Fibroblast of peridontal ligament (primary cell): ENCODE data around the gene EMID1.
"Not testable (repeated sequence)": the region's sequence is repeated elsewhere in the genome, so short reads cannot be mapped to it uniquely, and the experiment has no call there.

Source experiments
- DNase-seq: peaks from one replicate; pipeline ENCODE4 v3.0.0-alpha.2; 2010; ENCODE audit errors: extremely low read depth

EMID1 gene

DNA sequence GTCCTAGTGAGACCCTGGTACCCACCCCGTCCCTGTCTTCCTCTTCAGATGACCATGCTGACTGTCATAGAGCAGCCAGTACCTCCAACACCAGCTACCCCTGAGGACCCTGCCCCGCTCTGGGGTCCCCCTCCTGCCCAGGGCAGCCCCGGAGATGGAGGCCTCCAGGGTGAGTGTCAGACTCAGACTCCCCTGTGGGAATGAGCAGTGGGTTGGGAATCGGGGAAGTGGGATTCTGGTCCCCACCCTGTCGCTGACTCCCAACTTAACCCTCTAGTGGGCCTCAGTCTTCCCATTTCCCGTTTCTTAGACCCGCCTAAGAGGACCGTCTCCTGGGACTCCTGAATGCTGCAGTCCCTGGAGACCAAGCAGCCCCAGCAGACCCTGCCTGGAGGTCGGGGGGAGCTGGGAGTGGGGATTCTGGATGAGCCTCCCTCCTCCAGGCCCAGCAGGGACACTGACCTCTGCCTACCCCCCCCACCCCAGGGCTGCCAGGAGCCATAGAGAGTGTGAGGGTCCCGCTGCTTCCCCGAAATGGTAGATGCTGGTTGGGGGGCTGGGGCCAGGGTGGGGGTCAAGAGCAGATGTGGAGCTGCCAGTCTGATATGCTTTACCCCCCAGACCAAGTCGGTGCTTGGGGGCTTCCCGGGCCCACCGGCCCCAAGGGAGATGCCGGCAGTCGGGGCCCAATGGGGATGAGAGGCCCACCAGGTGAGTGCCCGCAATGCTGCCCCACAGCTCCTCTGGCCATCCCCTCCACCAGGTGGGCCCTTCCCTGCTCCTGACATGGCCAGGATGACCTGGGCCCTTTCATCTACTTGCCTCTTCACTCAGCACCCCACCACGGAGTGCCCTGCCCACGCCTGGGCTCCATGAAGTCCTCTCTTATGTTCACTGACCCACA lies 25.5 kb downstream of the EMID1 start:
- no peak for DNase-seq

DNA sequence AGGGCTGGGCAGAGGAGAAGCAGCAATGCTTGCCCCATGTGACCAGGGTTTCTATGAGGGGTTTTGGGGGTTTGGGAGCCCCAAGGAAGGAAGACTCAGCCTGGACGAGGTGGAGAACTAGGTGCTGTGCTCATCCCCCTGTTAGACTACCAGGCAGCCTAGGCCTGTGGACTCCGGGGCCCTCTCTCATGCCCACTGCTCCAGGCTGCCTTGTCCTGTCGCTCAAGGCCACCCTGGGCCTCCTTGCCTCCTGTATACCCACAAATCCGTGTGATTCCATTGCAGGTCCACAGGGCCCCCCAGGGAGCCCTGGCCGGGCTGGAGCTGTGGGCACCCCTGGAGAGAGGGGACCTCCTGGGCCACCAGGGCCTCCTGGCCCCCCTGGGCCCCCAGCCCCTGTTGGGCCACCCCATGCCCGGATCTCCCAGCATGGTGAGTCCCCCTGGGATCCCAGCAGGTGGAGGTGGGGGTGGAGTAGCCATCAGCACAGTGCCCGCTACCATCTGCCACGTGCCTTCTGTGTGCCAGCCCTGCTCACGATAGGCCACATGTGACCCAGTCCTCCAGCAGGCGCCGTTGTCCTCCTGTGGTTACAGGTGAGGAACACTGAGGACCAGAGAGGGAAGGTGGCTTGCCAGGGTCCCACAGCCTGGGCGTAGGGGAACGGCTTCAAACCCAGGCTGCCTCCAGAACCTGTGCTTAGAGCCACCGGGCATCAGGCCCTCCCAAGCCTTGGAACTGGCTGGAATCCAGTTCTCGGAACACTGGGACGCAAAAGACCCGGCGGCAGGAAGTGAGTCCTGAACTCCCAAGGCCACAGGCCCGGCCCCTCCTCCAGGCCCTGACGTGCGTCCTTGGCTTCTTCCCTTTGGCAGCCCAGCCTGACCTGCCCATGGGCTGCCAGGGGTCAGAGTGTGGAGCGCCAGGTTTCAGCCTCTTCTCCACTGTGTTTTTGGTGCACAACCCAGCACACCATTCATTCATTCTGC lies 26.6 kb downstream of the EMID1 start:
- no peak for DNase-seq

- DNase-seq, result no peak
Measured at GRCh38 chr22:29233277-29233877, 27.7 kb downstream of the EMID1 start.

DNA sequence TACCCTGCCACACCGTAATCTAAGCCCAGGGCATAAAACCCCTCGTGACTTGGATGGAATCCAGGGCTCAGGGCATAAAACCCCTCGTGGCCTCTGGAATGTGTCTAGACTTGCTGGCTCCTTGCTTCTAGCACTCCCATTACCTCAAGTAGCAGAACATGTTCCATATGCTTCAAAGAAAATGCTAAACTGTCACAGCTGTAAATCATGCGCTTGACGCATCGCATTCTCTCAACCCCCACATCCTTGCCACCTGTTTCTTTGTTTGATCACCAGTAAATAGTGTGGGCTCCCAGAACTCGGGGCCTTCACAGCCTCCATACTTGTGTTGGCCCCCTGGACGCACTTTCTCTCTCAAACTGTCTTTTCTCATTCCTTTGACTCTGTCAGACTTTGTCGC lies 34.8 kb downstream of the EMID1 start:
- DNase-seq, result not testable (repeated sequence)

GRCh38 chr22:29243874-29244446 lies 38.3 kb downstream of the EMID1 start:
- DNase-seq, result no peak

DNA sequence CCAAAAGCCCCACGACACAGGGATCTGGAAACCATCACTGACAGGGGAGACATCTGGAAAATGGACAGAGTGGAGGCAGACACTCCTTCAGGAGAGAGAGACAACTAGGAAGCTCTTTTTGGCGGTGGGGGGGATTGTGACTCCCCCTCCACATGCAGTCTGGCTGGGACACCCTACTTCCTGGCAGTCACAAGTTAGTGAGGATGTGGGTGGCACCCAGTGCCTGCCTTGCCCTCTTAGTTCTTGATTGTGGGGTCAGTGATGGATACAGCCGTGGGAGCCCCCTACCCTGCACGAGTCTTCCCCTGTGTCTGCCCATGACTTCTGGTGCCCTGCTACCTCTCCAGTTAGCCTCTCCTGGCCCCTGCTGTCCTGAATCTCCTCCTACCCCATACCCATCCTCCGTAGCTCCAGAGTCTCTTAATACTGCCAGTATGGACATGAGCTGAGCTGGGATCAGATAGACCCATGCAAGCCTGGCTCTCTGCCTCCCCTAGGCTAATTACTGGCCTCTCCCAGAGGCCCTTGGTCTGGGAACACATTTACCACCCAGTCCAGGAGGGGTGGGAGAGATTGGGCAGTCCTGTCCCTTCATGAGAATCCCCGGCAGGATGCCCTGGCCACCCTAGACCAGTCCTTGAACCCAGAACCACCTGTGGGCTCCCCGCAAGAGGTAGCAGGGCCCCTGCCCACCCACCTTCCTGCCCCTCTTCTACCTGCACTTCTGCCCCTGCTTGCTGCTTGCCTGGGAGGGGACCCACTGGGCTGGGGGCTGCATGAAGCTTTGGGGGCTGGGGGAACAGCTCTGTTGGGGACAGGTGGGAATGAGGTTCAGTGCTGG lies 39.3 kb downstream of the EMID1 start:
- DNase-seq, result no peak

DNA sequence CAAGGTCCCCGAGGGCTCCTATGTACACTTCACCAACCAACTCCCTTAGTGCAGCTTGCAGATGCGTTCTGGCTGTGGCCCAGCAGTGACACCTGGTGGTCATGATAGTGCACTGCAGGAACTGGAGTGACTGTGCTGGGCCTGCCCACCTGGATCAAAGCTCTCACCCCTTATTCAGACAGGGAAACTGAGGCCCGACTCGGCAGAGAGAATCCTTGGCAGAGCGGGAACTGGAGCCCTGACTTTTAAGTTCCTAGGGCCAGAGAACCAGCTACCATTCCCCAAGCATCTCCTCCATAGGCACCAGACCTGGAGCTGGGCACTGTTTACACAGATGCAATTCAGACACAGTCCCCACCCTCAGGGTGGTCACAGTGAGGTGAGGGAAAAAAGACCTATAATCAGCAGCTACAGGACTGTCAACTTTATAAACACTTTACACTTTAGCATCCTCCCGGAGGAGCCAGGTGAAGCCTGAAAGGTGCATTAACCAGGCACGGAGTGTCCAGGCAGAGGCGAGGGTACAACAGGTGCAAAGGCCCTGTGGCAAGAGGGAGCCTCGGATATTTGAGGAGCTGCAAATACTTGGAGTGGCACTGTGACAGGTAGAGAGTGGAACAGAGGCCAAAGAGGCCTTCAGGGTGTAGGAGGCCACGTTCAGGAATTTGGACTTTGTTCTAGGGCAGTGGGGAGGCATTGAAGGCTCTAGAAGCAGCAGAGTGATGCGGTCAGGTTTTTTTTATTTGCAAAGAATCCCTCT lies 40.1 kb downstream of the EMID1 start:
- peak; percentile 67 for DNase-seq

GRCh38 chr22:29247891-29248290 lies 42.2 kb downstream of the EMID1 start:
- not testable (repeated sequence) for DNase-seq

DNA sequence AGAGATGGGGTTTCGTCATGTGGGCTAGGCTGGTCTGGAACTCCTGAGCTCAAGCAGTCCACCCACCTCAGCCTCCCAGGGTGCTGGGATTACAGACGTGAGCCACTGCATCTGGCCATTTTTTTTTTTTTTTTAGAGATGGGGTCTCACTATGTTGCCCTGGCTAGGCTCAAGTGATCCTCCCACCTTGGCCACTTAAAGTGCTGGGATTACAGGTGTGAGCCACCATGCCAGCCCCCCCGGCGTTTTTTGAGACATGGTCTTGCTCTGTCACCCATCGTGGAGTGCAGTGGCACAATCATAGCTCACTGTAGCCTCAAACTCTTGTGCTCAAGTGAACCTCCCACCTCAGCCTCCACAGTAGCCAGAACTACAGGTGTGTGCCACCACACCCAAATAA lies 45.6 kb downstream of the EMID1 start:
- DNase-seq, result no peak

DNA sequence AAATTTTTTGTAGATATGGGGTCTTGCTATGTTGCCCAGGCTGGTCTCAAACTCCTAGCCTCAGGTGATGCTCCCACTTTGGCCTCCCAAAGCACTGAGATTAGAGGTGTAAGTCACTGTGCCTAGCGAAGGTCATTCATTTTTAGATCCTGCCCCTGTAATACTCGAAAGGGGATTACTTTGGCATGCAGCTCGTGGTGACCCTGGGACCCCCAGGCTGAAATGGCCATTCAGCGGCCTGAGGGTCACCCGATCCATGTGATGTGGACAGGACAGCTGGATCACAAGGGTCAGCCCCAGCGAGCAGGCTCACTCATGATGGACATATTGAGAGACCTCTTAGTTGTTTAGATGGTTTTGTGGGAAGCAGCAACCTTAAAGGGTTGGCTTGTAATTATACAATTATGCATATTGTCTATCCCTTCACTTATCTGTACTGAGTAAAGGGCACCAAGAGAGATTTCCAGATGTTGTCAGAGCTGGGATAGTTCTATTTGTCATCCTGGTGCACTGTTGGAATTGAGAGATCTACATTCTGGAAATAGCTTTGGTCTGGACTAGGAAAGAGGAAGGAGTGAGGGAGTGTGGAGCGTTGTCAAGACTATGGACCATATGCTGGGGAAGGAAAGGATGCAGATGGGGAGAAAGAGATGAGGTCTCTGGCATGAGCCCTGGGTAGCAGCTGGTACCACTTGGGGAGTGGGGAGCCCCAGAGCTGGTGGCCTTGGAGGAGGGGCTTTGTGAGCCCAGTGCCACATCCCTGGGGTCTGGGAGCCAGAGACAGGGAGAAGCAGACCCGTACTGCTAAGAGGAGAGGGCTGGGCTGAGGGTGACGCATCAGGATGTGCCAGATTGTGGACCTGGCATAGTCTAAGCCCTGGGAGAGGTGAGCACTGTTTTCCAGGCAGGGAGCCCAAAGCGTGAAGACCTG lies 46.5 kb downstream of the EMID1 start:
- no peak for DNase-seq

DNA sequence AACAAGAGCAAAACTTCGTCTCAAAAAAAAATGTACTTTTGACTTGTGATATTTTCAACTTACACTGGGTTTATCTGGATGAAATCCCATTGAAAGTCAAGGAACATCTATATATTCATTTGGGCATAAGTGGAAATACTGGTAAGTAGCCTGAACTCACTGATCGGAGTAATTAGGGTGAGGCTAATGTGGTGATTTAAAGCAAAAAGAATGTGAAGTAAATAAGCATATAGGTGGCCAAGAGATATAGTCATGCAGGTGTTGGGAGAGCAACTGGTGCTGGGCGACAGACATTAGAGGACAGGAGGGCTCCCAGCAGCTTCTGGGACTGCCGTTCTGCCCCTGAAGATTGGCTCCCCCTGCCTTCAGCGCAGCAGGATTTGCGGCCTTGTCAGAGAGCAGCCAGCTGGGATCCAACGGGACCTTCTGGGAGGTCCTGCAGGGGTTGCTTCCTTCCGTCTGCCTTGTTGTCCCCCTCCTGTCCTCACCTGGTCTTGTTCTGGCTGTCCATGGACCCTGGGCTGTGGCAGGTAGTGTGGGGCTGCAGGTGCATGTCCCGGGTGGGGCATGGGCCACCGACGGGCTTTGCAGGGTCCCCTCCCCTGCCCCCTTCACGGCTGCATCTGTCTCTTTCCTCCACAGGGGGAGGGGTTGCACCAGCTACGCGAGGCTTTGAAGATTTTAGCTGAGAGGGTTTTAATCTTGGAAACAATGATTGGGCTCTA lies 48.0 kb downstream of the EMID1 start:
- DNase-seq, result no peak

DNA sequence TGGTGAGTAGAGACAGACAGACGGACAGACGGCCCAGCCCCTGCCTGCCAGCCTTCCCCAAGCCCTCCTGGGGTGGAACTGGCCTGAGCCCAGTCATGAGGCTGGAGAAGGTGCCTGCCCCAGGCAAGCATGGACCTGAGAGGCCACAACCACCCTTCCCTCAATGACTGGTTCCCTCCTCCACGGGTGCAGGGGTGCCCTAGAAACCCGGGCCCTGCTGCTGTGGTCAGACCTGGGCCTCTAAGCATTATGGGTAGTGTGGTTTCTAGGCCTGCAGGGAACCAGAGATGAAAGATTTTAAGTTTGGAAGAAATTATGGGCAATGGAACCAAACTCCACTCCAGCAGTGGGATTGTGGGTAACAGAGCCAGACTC lies 48.6 kb downstream of the EMID1 start:
- no peak for DNase-seq

GRCh38 chr22:29255064-29255621 lies 49.4 kb downstream of the EMID1 start:
- no peak for DNase-seq

GRCh38 chr22:29256606-29257325 lies 51.1 kb downstream of the EMID1 start:
- DNase-seq, result no peak

DNA sequence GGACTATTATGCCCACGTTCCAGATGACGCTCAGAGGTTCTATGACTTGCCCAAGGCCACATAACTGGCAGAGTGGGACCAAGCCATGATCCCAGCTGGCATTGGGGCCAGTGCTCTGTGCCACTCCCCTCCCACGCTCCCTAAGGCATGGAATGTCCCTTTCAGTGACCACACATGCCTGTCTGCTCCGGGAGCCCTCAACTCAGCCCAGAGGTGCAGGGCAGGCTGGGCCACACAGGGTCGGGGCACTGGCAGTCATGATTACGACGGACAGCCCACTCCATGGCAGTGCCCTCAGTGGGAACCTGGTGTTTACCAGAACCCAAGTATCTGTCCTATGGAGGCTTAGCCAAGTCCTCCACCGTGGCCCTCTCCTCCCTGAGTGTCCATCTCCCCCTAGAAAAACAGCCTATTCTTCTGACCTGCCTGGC lies 52.1 kb downstream of the EMID1 start:
- DNase-seq, result no peak

GRCh38 chr22:29258407-29259252 lies 52.9 kb downstream of the EMID1 start:
- DNase-seq, result no peak
